Lower leg skin (tissue), 3 donors: ENCODE measurements around the gene PABPN1L.

ENCODE experiments used
- CTCF ChIP-seq, 3 donors: fragments of 450-650 bp; IDR thresholded peaks; one replicate each; pipeline ENCODE4 v1.5.1; 2016; ENCODE audit warnings: antibody characterized with exemption in 3 of 3, mild to moderate bottlenecking in 3 of 3, moderate library complexity in 2 of 3
- POLR2A ChIP-seq, 2 donors: fragments of 450-650 bp; IDR thresholded peaks; one replicate each; pipeline ENCODE4 v1.6.1; 2016 to 2017; ENCODE audit warnings: antibody characterized with exemption in 2 of 2, mild to moderate bottlenecking in 1 of 2, moderate library complexity in 1 of 2

GRCh38 chr16:88904676-88905365 is 38.4 kb upstream of the PABPN1L start:
- TF ChIP-seq CTCF (IDR thresholded peaks at IDR 0.05) (no peak), POLR2A (IDR thresholded peaks at IDR 0.05) (no peak)
